GM21529 (cell line): ENCODE data around the gene COX4I1.

Experiments used
- ATAC-seq: cut with Tn5 transposase; IDR thresholded peaks from one replicate; pipeline ENCODE4 v1.9.1; 2021; ENCODE audit not compliant: unreplicated experiment

COX4I1 gene

DNA sequence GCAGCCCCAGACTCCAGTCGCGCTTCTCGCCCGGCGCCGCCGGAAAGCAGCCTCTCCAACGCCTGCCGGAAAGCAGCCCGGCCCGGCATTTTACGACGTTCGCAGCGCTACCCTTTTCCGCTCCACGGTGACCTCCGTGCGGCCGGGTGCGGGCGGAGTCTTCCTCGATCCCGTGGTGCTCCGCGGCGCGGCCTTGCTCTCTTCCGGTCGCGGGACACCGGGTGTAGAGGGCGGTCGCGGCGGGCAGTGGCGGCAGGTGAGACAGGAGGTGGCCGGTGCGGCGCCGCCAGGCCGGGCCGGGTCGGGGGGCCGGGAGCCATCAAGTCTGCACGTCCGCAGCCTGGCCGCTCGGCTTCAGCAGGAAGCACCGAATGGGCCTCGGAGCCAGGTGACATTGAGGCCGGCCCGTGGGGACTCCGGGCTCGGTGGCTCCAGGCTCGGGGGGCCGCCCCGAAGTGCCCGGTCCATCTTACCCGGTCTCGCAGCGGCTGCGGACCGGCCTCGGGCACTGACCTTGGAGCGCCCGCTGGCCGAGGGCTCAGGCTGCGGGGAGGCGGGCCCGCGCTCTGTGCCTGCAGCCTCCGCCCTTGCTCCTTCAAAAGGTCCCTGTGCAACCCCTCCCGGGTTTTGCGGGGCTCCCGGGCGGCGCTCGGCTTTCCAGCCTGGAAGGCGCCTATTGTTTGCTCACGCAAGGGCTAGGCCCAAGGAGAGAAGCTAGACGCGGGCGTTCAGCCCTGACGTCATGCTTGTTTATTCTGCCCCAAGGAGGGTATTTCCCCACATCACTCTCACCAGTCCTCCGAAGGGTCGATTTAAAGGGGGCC lies at the start of gene COX4I1, which contains the start of gene EMC8:
COX4I1 (plus strand) TSS at position 199 of the 824 bp plus-strand sequence. CDS start 1,511 bp downstream, outside the sequence.
EMC8 (minus strand) TSS at position 48 of the 824 bp plus-strand sequence. CDS start 249 bp downstream, outside the sequence.
- peak; percentile 83 for ATAC-seq

DNA sequence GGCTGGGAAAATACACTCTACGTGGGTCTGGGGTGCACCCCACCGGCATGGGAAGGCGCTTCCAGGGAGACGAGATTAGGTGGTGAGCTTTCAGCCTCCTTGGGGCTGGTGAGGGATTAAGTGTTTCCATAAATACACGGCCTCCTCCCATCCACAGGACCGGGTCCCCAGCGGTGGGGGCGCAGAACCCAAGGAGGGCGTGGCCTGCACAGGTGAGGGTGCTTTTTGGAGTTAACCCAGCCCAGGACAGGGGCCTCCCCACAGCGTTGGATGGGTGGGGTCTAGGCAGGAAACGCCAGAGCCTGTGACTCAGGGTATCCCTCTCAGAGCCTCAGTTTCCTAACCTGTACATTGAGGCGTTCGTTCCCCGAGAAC lies 49.7 kb upstream of the COX4I1 start:
- ATAC-seq, result no peak

DNA sequence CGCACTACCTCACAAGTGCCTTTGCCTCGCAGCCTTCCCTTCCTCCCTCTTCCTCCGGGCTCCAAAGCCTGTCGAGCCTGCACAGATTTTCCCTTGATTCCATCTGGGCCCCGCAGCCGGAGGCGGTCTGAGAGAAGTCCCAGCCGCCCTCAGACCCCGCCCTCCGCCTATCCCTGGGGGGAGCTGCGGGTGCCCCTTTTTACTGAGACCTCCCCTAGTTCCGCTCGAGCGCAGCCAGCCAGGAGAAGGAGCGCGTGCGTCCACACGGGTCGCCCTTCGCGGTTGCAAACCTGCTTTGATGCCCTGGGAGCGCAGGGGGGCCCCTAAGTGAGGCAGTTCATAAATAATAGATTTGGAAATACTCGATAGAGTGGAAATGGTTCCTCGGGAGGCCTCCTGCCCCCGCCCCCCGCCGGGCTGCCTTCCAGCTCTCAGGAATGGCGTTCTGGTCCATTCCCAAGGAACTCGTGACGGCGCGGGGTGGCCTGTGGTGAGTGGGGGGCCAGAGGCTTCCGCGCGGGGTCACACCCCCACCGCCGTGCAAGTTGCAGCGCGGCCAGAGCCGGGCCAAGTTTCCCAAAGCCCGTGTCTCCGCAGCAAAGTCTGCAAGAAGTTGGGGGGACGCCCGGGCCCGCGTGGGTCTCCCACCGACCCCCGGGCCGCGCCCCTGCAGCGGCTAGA lies 49.2 kb upstream of the COX4I1 start:
- ATAC-seq, result no peak

DNA sequence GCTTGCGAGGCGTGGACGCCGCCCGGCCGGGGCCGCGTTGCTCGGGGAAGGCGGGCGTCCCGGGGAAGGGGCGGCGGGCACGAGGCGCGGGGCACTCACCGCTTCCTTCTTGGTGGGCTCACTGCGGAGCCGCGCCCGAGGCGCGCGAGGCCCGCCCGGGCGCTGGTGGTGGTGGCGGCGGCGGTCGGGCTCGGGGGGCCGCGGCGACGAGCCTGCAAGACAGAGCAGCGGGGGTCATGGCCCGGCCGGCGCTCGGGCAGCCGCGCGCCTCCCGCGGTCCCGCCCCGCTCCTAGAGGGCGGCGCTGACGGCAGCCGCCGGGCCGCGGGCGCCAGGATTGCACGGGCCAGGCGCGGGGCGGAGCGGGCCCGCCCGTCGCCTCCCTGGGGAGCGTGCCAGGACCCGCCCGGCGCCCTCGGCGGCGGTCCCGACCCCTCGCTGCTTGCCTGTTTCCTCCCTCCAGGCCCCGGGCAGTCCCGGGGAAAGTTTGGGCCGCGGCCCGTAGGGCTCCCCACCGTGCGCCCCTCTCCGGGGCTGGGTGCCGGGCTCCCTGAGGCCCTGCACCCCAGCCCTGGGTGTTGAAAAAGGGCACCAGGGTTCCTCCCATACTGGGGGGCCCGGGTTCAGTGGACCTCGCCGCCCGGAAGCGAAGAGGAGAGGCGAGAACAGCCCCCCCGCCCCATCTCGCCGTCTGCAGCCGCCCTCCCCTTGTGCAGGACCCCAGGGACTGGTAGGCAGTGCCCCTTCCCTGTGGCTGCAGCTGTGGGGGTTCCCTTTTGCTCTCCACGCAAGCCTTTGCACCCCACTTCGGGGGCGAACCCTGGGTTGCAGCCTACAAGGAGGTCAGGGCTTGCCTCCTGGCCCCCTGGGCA lies 48.4 kb upstream of the COX4I1 start, which contains the start of gene C16orf74:
C16orf74 (minus strand) TSS at position 270 of the 871 bp plus-strand sequence. CDS start 15,879 bp downstream, outside the sequence.
- ATAC-seq, result peak; percentile 37

DNA sequence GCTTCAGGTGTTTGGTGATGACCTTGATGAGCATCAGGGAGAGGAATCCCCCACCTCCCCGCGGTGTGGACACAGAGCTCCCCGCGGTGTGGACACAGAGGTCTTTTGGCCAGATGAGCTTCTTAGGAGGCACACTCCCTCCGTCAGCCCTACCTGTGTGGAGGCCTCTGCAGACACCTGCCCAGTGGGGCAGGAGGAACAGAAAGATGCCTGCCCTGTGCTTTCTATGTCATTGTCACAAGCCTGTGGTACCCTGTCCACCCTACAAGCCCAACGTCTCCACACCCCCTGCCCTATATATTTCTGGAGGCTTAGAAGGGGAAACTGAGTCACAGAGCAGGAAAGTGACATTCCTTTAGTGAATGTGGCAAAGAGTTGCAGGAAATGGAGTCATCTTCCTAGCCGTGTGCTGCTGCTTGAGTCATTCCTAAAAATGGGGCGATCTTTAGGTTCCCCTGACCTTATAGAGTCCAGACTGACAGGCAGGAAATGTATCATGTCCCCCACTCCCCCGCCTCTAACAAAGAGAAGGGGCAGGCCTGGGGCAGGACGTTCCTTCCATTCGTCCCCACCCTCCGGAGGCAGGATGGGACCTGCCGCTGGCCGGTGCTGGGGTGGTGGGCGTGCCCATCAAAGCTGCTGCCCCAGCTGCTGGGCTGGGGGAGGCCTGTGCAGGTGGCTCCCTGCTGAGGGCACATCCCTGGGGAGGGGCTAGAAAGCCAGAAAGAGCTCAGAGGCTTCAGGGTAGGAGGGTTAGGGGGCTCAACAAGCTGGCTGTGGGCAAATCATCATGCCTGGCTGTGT lies 47.6 kb upstream of the COX4I1 start:
- ATAC-seq, result no peak

DNA sequence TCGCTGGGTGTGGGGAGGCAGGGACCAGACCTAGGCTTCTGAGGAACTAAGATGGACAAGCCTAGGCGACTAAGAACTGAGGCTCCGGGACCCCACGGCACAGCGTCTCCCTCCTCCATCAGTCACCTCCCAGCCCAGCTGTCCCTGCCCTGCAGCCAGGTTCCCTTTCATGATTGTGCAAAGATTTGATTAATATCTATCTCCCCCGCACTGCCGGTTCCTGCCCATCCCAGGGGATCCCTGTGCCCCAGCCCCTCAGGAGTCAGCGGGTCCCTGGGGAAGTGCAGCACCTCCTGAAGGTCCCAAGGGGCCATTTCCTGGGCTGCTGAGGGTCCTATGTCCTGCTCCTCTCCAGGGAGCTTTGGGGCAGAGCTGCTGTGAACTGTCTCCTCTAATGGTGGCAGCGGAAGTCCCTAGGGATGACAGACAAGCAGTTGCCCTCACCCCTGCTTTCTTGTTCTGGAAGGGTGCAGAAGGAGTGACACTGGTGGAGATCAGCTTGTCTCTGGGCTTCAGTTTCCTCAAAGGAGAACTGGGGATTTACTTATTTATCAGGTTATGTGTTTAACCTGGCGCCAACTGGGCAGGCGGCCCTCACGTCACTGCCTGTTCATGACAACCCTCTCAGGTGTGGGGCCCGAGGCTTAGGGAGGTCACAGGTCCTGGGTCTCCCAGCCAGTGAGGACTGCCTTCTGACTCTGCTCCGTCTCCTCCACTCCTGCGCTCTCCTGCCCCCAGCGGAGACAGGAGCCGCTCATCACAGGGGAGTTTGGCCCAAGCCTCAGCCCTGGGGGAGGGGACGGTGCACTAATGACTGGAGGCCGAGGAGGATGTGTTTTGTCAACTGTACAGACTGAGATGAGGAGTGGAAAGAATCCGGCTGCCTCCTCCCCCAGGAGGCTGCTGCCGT lies 46.7 kb upstream of the COX4I1 start:
- ATAC-seq, result no peak

DNA sequence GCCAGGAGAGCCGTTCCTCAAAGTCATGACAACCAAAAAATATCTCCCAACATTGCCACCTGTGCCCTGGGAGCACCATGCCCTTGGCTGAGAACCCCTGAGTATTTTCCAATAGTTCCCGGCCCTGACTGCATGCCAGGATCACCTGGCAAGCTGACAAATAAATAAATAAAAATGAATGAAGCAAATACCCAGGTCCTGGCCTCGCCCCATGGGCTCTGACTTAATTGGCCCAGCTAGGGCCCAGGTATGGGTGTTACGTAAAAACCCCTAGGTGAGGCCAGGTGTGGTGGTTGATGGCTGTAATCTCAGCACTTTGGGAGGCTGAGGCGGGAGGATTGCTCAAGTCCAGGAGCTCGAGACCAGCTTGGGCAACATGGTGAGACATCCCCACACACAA lies 45.9 kb upstream of the COX4I1 start:
- ATAC-seq, result no peak

DNA sequence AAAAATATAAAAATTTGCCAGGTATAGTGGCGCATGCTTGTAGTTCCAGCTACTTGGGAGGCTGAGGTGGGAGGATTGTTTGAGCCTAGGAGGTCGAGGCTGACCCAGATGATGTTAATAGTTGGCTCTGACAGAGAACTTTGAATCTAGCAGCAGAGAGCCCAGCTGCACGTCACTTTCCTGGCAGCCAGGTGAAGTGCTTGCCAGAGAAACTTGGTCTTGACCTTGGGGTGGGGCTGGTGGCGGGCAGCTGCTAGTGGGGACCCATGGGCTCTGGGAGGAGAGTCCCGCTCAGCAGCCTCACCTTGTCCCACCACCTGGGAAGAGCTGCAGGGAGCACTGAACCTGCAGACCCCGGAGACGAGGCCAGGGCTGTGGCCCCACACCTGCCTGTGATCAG lies 45.5 kb upstream of the COX4I1 start:
- no peak for ATAC-seq

DNA sequence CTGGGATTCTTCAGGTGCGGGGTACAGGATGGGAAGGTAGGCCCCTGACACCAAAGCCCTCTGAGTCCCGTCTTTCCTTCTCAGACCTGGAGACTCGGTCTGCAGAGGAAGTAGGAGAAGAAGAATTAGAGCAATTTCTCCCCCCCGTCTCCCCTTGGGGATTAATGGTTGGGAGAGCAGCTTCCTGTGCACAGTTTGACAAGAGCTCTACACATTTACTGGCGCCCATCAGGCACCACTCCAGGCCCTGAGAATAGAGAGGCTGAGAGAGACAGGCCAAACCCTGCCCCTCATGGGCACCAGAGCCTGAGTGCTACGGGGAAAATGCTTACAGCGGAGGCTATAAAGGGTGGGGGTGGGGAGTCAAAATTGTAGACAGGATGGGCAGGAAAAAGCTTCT lies 45.1 kb upstream of the COX4I1 start:
- no peak for ATAC-seq

DNA sequence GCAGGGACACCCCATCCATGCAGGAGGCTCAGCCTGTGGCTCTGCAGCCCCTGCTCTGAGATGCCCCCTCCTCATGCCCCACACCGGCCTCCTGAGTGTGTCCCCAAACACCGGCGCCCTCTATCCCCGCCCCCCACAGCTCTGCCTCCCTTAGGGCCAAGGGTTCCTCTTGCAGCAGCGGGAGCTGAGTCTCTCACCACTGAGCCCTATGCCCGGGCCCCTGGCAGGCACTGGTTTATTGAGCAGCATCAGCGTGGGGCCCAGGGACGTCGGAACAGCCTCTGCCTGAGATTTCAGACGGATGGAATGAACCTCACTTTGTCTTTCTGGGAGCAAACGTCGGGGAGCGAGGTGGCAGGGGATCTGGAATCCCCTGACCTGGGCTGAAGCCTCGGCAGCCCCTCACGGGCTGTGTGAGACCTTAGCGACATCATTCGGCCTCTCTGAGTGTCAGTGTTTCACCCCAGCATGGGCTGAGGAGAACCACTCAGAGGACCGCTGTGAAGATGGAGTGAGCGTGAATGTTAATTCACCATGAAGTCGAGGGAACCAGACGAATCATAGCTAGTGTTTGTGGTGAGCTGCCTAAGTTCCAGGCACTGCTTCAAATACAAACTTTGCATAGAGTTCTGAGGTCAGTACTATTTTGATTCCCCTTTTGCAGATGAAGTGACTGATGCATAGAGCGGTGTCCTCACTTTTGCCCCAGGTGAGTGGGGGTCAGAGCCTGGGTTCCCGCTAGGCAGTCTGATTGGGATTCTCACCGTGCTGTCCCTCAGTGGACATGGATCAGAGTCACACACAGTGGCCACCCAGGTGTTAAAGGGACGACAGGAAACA lies 43.3 kb upstream of the COX4I1 start:
- ATAC-seq, result peak; percentile 53

DNA sequence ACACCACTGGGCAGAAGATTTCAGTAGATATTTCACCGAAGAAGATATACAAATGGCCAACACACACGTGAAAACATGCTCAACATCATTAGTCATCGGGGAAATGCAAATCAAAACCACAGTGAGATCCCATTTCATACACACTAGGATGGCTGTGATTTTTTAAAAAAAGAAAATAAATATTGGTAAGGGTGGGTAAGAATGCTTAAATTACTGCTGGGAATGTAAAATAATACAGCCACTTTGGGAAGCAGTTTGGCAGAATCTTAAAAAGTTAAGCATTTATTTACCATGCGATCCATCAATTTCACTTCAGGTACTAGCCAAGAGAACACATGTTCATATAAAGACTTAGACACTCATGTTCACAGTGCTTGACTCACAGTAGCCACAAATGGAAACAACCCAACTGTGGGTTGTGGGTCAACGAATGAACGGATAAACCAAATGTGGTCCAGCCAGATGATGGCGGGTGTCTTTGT lies 42.1 kb upstream of the COX4I1 start:
- peak; percentile 26 for ATAC-seq

DNA sequence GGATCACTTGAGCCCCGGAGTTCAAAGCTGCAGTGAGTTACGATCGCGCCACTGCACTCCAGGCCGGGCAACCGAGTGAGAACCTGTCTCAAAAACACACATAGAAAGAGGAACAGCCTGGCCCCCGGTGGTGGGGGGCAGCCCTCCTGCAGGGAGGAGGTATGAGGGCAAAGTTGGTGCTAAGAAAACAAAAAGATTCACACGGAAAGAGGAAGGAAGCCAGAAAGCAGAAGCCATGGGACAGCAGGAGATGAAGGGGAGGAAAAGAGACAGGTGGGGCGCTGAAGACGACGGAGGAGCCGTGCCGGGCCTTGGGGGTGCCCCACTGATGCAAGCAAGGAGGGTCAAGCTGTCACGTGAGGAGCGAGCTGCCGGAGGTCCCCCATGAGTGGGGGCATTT lies 40.4 kb upstream of the COX4I1 start:
- ATAC-seq, result no peak

DNA sequence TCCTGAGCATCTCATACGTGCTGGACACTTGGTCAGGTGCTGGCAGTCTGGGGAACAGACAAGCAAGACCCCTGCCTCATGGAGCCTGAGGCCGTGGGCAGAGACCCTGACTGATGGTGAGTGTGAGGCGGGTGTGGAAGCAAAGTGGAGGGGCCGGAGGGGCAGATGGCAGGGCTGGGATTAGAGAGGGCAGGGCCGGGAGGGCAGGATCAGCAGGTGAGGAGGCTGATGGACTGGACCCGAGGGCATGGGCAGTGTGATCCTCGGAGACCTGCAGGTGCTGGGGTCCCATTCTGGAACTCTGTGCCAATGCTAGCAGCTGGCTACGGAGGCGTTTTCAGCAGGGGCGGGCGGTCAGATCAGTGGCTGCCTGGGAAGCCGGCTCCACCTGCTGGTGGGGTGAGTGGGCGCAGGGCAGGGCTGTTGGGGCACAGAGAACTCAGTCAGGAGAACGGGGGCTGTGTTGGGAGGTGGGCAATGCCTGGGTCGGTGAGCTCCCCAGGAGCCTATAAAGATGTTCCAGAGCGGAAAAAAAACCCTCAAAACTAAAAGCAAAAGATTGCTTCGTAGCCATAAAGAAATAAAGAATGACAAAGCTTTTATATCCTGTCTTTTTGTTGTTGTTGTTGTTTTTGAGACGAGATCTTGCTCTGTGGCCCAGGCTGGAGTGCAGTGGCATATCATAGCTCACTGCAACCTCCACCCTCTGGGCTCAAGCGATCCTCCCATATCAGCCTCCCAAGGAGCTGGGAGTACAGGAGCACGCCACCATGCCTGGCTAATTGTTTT lies 39.7 kb upstream of the COX4I1 start:
- ATAC-seq, result no peak

DNA sequence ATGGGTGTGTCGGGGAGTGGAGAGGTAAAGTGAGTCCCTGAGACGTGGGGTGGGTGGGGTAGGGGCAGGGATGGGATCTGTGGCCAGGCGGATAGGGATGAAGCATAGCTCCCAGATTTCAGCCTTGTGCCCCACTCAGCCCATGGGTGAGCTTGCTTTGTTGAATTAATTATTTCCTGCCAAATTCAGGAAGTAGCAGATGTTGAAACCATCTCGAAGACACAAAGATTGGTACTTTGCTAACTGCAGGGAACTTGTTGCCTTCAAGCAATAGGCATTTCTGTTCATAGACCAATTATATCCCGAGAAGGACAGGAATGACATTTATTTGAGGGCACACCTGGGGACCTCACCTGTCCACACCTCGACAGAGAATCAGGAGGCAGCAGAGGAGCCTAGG lies 37.6 kb upstream of the COX4I1 start:
- no peak for ATAC-seq

DNA sequence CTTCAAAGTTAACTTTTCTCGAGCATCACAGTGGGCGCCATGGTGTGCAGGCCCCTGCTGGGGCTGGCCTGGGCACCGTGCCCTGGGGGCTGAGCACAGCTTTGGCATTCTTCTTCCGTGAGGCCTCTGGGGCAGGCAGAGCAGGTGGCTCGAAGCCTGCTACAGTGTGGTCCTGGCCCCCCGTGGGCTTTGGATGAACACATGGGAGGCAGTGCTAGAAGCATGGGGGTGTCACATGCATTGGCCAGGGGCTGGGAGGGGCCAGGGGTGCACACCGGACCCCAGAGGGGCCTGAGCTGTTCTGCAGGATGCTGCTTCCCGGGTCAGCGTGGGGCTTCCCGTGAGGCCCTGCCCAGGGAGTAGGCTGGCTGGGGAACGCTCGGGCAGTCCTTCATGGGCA lies 36.5 kb upstream of the COX4I1 start:
- no peak for ATAC-seq

DNA sequence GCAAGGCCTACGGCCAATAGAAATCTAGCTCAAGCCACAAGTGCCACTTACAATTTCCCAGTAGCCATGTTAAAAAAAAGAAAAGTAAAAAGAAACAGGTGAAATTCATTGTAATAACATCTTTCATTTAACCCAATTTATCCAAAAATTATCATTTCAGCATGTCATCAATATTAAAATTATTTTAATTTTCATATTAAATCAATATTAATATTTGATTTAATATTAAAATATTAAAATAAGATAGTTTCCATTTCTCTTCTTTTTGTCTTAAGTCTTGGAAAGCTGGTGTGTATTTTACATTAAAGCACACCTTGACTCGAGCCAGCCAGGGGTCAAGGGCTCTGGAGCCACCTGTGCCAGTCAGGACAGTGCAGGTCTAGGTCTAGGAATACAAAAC lies 35.9 kb upstream of the COX4I1 start:
- no peak for ATAC-seq

DNA sequence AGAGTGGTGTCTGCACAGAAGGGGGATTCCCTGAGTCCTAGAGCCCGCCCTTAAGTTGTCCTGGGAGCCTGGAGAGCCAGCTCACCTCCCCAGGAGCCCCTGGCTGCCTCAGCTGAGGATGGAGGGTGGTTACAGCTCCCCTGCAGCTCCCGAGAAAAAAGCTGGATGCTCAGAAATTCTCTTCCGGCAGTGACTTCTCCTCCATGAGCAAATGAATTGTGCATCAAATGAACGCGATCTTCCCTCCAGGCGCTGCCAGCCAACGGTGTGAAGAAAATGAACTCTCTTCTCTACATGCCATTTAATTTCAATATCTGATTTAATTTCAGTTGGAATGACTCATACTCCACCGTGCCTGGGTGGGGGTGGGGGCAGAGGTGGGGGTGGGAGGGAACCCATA lies 34.3 kb upstream of the COX4I1 start:
- ATAC-seq, result no peak

DNA sequence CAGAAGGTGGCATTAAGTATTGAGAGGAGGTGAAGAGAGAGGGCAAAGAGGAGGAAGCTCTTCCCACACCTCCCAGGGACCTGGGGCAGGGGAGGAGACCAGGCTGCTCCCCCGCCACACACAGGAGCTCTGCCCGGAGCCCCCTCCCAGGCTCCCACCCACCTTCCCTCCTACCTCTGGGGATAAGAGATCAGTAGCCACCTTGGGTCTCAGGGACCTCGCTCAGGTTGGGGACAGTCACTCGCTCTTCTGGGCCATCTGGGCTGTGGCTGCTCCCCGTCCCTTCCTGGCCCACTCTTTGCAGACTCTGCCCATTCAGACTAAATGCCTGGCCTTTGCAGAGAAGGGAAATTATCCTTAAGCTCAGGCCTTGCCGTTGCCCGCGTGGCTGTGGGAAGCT lies 33.7 kb upstream of the COX4I1 start:
- ATAC-seq, result no peak
